ENCODE measurements around the gene SPRING1. TPM values are rescaled to one million over a fixed set of nuclear protein-coding genes. Genes with fewer than 3 reads are reported as not detected.
A peak's percentile ranks its signal among the peaks of the same experiment; 100 is the strongest.

SPRING1 gene
- total RNA-seq, 2 experiments from 2014 or later: 24.0 to 29.6 TPM

DNA sequence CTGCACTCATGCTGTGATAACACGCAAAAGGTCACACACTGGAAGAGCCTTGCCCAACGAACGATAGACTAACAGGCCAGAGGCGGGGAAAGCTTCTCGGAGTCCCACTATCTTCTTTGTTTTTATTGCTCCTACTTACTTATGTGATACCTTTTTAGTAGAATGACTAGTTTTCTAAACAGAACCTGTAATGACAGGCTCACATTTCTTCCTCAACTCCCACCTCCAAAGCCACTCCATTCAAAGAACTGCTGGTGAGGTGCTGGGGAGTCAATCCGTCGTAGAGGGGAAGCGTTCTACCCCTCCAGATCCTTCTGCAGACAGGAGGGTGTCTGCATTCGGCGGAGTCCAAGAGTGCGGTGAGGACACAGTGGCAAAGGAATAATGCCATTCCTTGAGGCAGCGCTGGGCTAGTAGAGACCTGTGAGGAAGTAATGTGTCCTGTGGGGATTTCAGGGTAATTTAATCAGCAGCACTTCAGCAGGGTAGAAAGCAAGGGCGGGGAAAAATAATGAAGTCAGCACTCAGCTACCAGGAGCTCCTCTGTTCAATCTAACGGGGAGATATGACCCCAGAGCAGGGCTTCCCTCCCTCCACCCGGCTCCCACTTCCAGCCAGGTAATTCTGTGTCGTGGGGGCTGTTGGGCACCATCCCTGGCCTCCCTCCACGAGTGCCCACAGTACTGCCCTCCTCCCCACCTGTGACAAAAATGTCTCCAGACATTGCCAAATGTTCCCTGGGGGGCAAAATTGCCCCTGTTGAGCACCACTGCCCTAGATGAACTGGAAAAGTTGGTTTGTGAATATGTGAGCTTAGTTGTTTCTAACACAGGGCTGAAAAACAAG lies 25.2 kb downstream of the SPRING1 start:
- ChIA-PET POLR2A (no interaction called here), CTCF (interaction anchor here (0.8 kb wide), 1 partner anchor 9 kb away, joined by 3 read pairs; no protein-coding TSS in a partner anchor)
- H3K27ac Mint-ChIP-seq: no peak overlapping the region
- peaks cover 14% of the 10 kb centered on the region for H3K27me3 Mint-ChIP-seq
- H3K9me3 Mint-ChIP-seq: no peaks in the 10 kb centered on the region
- DNase-seq: no peak
- H3K4me1 Mint-ChIP-seq: peaks cover 8% of the 10 kb centered on the region
- H3K4me3 Mint-ChIP-seq: no peak overlapping the region
- H3K36me3 Mint-ChIP-seq (ENCODE audit: low read depth): peaks cover 16% of the 10 kb centered on the region

DNA sequence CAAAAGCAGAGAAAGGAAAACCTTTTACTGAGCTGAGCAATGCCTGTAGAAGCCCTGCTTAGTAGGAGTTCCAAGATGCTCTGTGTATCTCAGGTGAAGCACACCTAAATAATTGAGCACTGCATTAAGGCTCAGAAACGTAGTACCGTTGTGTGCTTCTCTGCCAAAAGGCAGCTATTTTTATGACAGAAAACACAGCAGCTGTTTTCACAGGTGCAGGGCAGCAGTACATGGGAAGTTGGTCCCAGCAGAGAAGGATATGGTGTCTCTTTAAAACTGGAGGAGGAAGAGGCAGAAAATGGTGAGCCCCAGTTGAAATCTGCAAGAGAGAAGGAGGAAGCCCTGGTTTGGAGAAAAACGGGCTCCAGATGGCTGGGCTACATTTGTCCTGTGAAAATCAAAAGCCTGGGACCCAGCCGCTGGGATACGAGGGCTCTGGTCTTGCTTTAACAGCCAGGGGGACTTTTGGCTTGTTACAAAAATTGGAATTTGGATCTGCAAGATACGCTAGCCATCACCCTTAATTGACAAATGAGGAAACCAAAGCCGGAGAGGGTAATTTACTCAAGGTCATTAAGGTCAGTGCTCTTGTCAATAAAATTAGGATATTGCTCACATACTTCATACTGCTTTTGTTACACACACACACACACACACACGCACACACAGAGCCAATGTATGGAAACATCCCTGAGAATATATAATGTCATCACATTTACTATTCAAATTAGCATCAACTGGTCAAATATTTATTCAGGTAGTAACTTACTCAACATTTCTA lies 27.3 kb downstream of the SPRING1 start:
- ChIA-PET CTCF (interaction anchor here (1.1 to 2.9 kb wide), 4 partner anchors 8 to 546 kb away, joined by 4 to 15 read pairs (median 8); no protein-coding TSS in a partner anchor), POLR2A (no interaction called here)
- DNase-seq: no peak
- Mint-ChIP-seq H3K36me3 (ENCODE audit: low read depth) (peaks cover 1% of the 10 kb centered on the region), H3K27ac (no peak overlapping the region), H3K27me3 (peaks cover 14% of the 10 kb centered on the region), H3K9me3 (no peaks in the 10 kb centered on the region), H3K4me1 (peaks cover 8% of the 10 kb centered on the region), H3K4me3 (no peak overlapping the region)

DNA sequence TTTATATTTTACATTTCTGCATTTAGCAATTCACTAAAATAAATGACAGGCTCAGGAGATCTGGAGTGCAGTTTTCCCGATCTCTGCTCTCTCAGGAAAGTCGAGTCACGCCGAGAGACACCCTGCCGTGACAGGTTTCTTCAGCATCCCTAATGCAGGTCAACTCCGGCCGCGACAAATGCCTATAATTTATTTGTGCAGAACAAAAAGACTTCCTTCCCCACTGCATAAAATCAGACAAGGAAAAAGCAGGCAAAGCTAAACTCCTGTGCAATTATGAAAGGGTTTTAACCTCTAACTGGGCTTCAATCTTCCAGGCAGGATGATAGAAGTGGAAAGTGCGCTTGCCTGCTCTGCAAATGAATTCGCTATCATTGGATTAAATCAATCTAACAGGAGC lies 28.1 kb downstream of the SPRING1 start:
- Mint-ChIP-seq H3K4me1 (peaks cover 8% of the 10 kb centered on the region), H3K9me3 (no peaks in the 10 kb centered on the region), H3K27ac (no peak overlapping the region), H3K36me3 (ENCODE audit: low read depth) (no peaks in the 10 kb centered on the region), H3K4me3 (no peak overlapping the region), H3K27me3 (peaks cover 14% of the 10 kb centered on the region)
- POLR2A ChIA-PET: no interaction called here
- DNase-seq: no peak
- CTCF ChIA-PET: interaction anchor here (0.6 to 2.9 kb wide), 17 partner anchors 9 to 792 kb away, joined by 3 to 15 read pairs (median 4); no protein-coding TSS in a partner anchor

DNA sequence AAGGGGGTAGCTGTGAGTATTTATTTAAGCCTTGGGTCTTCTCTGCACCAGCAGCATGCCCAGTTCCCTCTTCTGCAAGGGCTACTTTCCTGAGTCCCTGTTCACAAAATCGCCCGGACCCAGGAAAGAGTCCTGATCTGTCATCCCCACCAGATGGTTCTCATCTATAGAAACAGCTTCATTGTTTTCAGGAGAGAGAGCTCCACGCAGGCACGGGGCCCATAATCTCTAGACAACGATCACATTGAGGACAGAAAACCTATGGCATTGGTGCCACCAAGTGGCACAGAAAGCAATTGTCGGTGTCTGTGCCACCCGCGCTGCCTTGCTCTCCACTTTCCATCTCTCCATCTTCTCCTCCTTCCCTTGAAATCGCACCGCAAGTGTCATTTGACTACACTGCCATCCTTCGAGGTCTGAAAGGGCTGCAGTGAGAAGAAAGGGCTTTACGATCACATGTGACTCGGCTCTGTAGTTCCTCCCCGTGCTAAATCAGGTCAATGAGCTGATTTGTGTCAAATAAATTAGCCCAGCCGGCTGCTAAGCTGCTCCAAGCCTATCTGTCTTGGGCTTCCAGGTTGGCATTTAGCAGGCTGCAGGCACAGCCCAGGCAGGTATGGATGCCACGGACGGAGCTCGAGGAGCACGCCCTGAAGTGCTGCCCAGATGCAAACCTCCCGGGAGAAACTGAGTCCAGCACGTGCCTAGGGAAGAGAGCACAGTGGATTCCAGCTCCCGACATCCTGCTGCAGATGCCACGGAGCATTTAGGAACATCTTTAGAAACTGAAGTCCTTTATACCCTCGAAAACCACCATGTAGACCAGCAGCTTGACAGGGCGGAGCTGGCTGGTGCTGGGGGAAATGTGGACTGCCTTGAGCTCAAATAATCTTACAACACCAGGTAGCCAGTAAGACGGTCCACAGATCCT lies 28.8 kb downstream of the SPRING1 start:
- peak; percentile 57 for DNase-seq
- H3K9me3 Mint-ChIP-seq: no peaks in the 10 kb centered on the region
- POLR2A ChIA-PET: interaction anchor here (0.9 kb wide), 2 partner anchors 149 to 246 kb away, joined by 3 read pairs; no protein-coding TSS in a partner anchor
- CTCF ChIA-PET: interaction anchor here (0.6 to 2.9 kb wide), 29 partner anchors 10 to 791 kb away, joined by 3 to 15 read pairs (median 3); no protein-coding TSS in a partner anchor
- H3K4me3 Mint-ChIP-seq: no peak overlapping the region
- peaks cover 15% of the 10 kb centered on the region for H3K27me3 Mint-ChIP-seq
- no peaks in the 10 kb centered on the region for H3K36me3 Mint-ChIP-seq (ENCODE audit: low read depth)
- H3K27ac Mint-ChIP-seq: no peak overlapping the region
- H3K4me1 Mint-ChIP-seq: peaks cover 8% of the 10 kb centered on the region

GRCh38 chr12:116707751-116708150 lies 30.1 kb downstream of the SPRING1 start:
- POLR2A ChIA-PET: no interaction called here
- Mint-ChIP-seq H3K27me3 (peaks cover 19% of the 10 kb centered on the region), H3K4me3 (no peak overlapping the region), H3K36me3 (ENCODE audit: low read depth) (no peaks in the 10 kb centered on the region), H3K9me3 (no peaks in the 10 kb centered on the region), H3K27ac (no peak overlapping the region), H3K4me1 (peaks cover 10% of the 10 kb centered on the region)
- DNase-seq: no peak
- CTCF ChIA-PET: interaction anchor here (1.1 to 2.9 kb wide), 3 partner anchors 9 to 426 kb away, joined by 5 to 15 read pairs (median 12); no protein-coding TSS in a partner anchor

DNA sequence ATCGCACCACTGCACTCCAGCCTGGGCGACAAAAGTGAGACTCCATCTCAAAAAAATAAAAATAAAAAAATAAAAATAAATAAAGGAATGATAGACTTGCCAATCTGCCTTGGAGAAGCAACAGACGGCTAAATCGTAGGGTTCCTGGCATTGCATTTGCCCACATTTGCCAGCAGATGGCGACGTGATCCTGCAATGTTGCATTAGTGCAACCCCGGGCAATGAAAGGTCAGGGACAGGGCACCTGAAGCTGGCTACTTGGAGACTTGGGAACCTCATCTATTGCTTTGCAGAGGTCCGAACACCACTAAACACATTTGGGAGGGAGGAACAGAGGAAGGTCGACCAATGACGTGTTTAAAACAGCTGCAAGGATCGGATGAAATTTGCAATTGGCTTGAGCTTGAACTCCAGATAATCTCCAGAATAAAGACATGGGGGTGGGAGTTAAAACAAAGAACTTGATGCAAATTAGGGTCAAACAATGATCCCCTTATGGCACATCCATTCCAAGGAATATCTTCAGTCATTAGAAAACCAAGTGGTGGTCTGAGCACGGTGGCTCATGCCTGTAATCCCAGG lies 34.6 kb downstream of the SPRING1 start:
- H3K4me3 Mint-ChIP-seq: no peak overlapping the region
- no peaks in the 10 kb centered on the region for H3K36me3 Mint-ChIP-seq (ENCODE audit: low read depth)
- CTCF ChIA-PET: interaction anchor here (0.6 to 1.5 kb wide), 26 partner anchors 9 to 796 kb away, joined by 3 to 12 read pairs (median 4); partner anchors contain the start of genes MED13L and TESC
- no peaks in the 10 kb centered on the region for H3K9me3 Mint-ChIP-seq
- H3K4me1 Mint-ChIP-seq: peaks cover 1% of the 10 kb centered on the region
- POLR2A ChIA-PET: interaction anchor here (0.8 kb wide), 1 partner anchor 417 kb away, joined by 3 read pairs; no protein-coding TSS in a partner anchor
- no peak overlapping the region for H3K27ac Mint-ChIP-seq
- DNase-seq: peak; percentile 71
- peaks cover 4% of the 10 kb centered on the region for H3K27me3 Mint-ChIP-seq

DNA sequence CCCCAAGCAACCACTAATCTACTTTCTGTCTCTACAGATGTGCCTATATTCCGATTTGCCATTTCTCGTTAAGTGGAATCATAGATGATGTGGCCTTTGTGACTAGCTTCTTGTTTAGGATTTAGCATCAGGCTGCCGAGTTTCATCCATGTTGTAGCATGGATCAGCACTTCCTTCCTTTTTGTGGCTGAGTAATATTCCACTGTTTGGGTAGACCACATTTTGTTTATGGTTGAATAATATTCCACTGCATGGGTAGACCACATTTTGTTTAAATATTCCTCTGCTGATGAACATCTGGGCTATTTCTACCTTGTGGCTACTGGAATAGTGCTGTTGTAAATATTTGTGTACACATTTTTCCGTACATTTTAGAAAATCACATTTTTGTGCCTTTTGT lies 36.4 kb downstream of the SPRING1 start:
- H3K27ac Mint-ChIP-seq: no peak overlapping the region
- H3K4me1 Mint-ChIP-seq: peaks cover 1% of the 10 kb centered on the region
- ChIA-PET POLR2A (no interaction called here), CTCF (interaction anchor here (1.0 to 1.4 kb wide), 3 partner anchors 10 to 416 kb away, joined by 3 to 4 read pairs (median 4); no protein-coding TSS in a partner anchor)
- H3K4me3 Mint-ChIP-seq: no peak overlapping the region
- DNase-seq: no peak
- no peaks in the 10 kb centered on the region for H3K36me3 Mint-ChIP-seq (ENCODE audit: low read depth)
- H3K27me3 Mint-ChIP-seq: peaks cover 7% of the 10 kb centered on the region
- H3K9me3 Mint-ChIP-seq: no peaks in the 10 kb centered on the region

- H3K27me3 Mint-ChIP-seq: peaks cover 15% of the 10 kb centered on the region
- ChIA-PET POLR2A (no interaction called here), CTCF (interaction anchor here (0.8 to 3.6 kb wide), 2 partner anchors 9 to 420 kb away, joined by 3 to 12 read pairs; no protein-coding TSS in a partner anchor)
- no peaks in the 10 kb centered on the region for H3K36me3 Mint-ChIP-seq (ENCODE audit: low read depth)
- H3K4me3 Mint-ChIP-seq: no peak overlapping the region
- no peak overlapping the region for H3K27ac Mint-ChIP-seq
- no peaks in the 10 kb centered on the region for H3K9me3 Mint-ChIP-seq
- H3K4me1 Mint-ChIP-seq: peaks cover 2% of the 10 kb centered on the region
- DNase-seq: no peak
Observed at GRCh38 chr12:116700066-116700465, 37.8 kb downstream of the SPRING1 start.

DNA sequence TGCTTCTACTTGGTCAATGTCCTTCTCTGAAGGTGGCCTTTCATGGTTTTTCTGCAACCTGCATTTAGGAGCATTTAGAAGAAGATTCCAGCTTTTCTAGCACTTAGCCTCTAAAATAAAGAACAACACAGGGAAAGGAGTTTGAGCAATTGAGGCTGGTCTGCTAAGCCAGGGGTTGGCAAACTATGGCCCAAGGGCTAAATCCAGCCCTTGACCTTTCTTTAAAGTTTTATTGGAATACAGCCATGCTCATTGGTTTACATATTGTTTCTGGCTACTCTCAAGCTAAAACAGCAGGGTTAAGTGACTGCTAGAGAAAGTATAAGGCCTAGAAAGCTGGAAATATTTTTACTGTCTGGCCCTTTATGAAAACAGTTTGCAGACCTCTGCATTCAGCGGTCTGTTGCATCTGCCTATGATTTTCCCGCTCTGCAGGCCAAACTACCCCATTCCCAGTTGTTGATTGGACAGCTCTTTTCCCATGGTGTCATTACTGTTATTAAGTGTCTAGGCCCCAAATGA lies 39.3 kb downstream of the SPRING1 start:
- Mint-ChIP-seq H3K4me3 (no peak overlapping the region), H3K4me1 (peaks cover 8% of the 10 kb centered on the region), H3K36me3 (ENCODE audit: low read depth) (no peaks in the 10 kb centered on the region), H3K9me3 (no peaks in the 10 kb centered on the region), H3K27me3 (peaks cover 24% of the 10 kb centered on the region), H3K27ac (no peak overlapping the region)
- ChIA-PET POLR2A (no interaction called here), CTCF (interaction anchor here (3.6 kb wide), 1 partner anchor 10 kb away, joined by 12 read pairs; no protein-coding TSS in a partner anchor)
- no peak for DNase-seq

DNA sequence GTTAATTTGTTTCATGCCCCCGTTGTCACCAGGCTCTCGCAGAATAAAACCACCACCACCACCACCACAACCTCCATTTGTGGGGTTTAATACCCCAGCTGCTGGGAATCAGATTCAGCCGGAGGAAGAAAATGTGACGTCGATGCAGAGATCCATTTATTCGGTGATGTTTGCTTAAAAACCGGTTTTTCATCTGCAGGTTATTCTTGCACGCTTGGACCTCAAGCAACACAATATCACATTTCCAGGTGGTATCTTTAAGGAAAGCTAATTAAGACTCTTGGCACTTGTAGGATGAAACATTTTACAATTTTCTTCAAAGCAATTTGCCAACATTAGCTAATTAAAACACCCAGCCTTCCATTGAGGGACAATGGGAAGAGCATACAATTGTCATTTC lies 39.8 kb downstream of the SPRING1 start:
- Mint-ChIP-seq H3K9me3 (no peaks in the 10 kb centered on the region), H3K4me3 (no peak overlapping the region), H3K27me3 (peaks cover 27% of the 10 kb centered on the region), H3K27ac (no peak overlapping the region), H3K36me3 (ENCODE audit: low read depth) (no peaks in the 10 kb centered on the region), H3K4me1 (peaks cover 9% of the 10 kb centered on the region)
- DNase-seq: no peak
- CTCF ChIA-PET: interaction anchor here (3.6 kb wide), 1 partner anchor 11 kb away, joined by 12 read pairs; no protein-coding TSS in a partner anchor
- POLR2A ChIA-PET: no interaction called here

DNA sequence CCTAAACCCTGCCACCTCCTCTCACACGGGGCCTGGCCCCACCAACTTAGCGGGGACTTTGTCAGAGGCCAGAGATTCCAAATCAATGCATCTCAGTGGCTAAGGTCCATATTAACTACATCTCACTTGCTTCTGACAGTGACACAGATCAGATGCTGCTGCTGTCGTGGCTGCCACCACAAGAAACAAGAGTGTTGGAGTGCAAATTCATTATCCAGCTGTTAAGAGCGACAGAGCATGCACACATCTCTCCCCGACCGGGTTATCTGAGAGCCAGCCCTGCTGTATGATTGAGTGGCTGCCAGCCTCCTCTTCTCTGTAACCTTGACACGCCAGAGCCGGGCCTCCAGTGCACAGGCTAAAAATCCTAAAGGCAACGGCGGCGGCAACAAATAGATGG lies 40.2 kb downstream of the SPRING1 start:
- no peak for DNase-seq
- H3K4me1 Mint-ChIP-seq: peaks cover 12% of the 10 kb centered on the region
- no peaks in the 10 kb centered on the region for H3K9me3 Mint-ChIP-seq
- POLR2A ChIA-PET: no interaction called here
- peaks cover 27% of the 10 kb centered on the region for H3K27me3 Mint-ChIP-seq
- H3K27ac Mint-ChIP-seq: no peak overlapping the region
- H3K4me3 Mint-ChIP-seq: no peak overlapping the region
- CTCF ChIA-PET: interaction anchor here (0.7 to 3.6 kb wide), 2 partner anchors 11 to 474 kb away, joined by 3 to 12 read pairs; no protein-coding TSS in a partner anchor
- H3K36me3 Mint-ChIP-seq (ENCODE audit: low read depth): no peaks in the 10 kb centered on the region
